A673 (cell line): ENCODE results near the gene C16orf54.

ENCODE experiments used
- EZH2 ChIP-seq: fragments of 200-600 bp; sonication (generic); IDR thresholded peaks from 2 replicates; pipeline ENCODE4 v1.6.1; 2017; ENCODE audit warnings: borderline replicate concordance, low read depth, mild to moderate bottlenecking, mixed read lengths, antibody characterized with exemption, low read length; ENCODE audit not compliant: poor library complexity, severe bottlenecking
- TF ChIP-seq, protein P1 (sequence below): fragments of 300-800, 200-600 bp; sonication (generic); conservative IDR thresholded peaks from 2 replicates; pipeline ENCODE4 v1.5.1; 2017; ENCODE audit warnings: low read depth, mild to moderate bottlenecking, antibody characterized with exemption, low read length, moderate library complexity, mixed read lengths

- TF ChIP-seq EZH2: no peak
- TF ChIP-seq, protein P1, sequence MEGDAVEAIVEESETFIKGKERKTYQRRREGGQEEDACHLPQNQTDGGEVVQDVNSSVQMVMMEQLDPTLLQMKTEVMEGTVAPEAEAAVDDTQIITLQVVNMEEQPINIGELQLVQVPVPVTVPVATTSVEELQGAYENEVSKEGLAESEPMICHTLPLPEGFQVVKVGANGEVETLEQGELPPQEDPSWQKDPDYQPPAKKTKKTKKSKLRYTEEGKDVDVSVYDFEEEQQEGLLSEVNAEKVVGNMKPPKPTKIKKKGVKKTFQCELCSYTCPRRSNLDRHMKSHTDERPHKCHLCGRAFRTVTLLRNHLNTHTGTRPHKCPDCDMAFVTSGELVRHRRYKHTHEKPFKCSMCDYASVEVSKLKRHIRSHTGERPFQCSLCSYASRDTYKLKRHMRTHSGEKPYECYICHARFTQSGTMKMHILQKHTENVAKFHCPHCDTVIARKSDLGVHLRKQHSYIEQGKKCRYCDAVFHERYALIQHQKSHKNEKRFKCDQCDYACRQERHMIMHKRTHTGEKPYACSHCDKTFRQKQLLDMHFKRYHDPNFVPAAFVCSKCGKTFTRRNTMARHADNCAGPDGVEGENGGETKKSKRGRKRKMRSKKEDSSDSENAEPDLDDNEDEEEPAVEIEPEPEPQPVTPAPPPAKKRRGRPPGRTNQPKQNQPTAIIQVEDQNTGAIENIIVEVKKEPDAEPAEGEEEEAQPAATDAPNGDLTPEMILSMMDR: no peak
These were observed 12.2 kb upstream of the C16orf54 start for GRCh38 chr16:29757950-29758466.
